T-helper 2 cell treated with Interferon-gamma antibody and Interleukin-4, amounts not matched to agents 5 μg/mL and 100 μg/mL, for 36 hours (primary cell): ENCODE measurements around the gene AMOTL1.

Source experiments
- DNase-seq: peaks from one replicate; pipeline ENCODE4 v3.0.0; 2021; ENCODE audit warnings: low spot score
- H3K27ac Mint-ChIP-seq: one replicate; pipeline ENCODE4 v1.8.0; 2021; ENCODE audit warnings: mild to moderate bottlenecking, mixed read lengths
- H3K27me3 Mint-ChIP-seq: one replicate; pipeline ENCODE4 v1.8.0; 2021; ENCODE audit warnings: low read depth, mixed read lengths
- H3K36me3 Mint-ChIP-seq: one replicate; pipeline ENCODE4 v1.8.0; 2021; ENCODE audit warnings: low read depth, mixed read lengths
- H3K4me1 Mint-ChIP-seq: one replicate; pipeline ENCODE4 v1.8.0; 2021; ENCODE audit warnings: low read depth, mixed read lengths
- H3K4me3 Mint-ChIP-seq: one replicate; pipeline ENCODE4 v1.8.0; 2022; ENCODE audit warnings: mild to moderate bottlenecking, moderate library complexity, mixed read lengths
- H3K9me3 Mint-ChIP-seq: one replicate; pipeline ENCODE4 v1.8.0; 2021; ENCODE audit warnings: mixed read lengths

Gene AMOTL1

DNA sequence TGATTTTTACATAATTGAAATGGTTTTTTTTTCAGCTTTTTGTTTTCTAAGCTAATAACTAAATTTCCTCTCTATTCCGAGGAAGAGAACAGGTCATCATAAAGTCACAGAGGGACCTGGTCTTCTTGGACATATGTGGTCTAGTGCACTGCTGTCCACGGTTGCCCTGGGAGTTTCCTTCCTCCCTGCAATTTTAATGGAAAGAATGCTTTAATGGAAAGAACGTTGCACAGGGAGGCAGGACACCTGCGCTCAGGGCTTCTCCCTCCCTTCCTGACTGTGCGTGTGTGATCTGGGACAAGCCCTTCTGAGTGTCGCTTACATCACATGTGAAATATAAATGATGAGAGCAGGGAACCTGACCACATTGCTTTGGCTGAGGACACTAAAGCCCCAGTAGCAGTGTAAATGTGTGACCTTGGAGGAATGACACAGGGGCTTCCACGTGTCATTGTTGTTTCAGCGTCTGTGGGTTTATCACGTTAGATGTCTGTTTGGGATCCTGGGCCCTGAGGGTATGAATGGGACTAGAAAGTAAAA is 93.2 kb downstream of the AMOTL1 start:
- H3K27me3 Mint-ChIP-seq: no peaks in the 10 kb centered on the region
- no peak overlapping the region for H3K4me3 Mint-ChIP-seq
- no peak overlapping the region for H3K27ac Mint-ChIP-seq
- no peak for DNase-seq
- no peaks in the 10 kb centered on the region for H3K9me3 Mint-ChIP-seq
- H3K4me1 Mint-ChIP-seq: peaks cover 2% of the 10 kb centered on the region
- no peaks in the 10 kb centered on the region for H3K36me3 Mint-ChIP-seq

DNA sequence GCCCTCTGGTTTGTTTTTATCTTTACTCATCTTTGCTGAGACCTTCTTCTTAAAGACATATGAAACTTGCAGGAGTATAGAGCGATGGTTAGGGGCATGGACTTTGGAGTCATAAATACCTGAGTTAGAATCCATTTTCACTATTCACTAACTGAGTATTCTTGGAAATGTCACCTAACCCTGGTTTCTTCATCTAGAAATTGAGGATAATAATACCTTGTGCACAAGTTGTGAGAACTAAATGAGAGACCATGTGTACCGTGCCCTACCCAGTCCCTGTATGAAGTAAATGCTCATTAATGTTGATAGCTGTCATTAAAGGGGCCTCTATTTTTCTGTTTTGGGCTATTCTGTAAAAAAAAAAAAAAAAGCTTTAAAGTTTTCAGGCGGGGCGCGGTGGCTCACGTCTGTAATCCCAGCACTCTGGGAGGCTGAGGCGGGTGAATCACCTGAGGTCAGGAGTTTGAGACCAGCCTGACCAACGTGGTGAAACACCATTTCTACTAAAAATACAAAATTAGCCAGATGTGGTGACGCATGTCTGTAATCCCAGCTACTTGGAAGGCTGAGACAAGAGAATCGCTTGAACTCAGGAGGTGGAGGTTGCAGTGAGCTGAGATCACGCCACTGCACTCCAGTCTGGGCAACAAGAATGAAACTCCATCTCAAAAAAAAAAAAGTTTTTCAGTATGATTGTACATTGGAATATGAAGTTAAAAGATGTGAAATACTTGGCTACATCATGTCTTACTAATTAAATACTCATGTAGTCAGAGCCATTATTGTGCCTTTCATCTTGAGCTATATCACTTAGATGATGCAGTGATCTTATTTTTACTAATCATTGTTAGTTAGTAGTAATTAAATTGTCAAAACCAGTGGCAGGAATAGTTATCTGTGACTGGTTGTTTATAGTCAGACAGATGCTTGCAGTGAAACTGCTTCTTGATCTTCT is 95.0 kb downstream of the AMOTL1 start:
- DNase-seq: no peak
- H3K27me3 Mint-ChIP-seq: no peaks in the 10 kb centered on the region
- H3K36me3 Mint-ChIP-seq: no peaks in the 10 kb centered on the region
- no peak overlapping the region for H3K27ac Mint-ChIP-seq
- peaks cover 2% of the 10 kb centered on the region for H3K4me1 Mint-ChIP-seq
- H3K4me3 Mint-ChIP-seq: no peak overlapping the region
- no peaks in the 10 kb centered on the region for H3K9me3 Mint-ChIP-seq

DNA sequence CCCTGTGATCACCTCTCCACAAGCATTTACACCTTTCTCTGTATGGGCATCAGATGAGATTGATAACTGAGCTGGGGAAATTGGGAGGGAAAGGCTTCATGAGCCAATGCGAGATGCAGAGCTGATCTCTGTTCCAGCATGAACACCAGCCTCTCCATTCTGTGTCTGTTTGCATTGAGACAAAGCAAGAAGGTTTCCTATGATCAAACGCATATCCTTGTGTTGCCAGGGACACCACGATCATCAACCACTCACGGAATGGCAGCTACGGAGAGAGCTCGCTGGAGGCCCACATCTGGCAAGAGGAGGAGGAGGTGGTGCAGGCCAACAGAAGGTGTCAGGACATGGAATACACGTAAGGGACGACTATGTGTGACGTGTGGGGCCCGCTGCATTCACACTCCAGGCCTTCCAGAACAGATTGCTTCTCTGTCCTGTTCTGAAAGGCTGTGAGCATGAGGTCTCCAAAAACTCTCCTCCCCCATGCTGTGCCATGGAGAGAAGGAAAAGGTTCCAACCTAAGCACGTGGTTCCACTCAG is 96.4 kb downstream of the AMOTL1 start:
- Mint-ChIP-seq H3K4me1 (peaks cover 2% of the 10 kb centered on the region), H3K27me3 (no peaks in the 10 kb centered on the region), H3K27ac (no peak overlapping the region), H3K9me3 (no peaks in the 10 kb centered on the region), H3K36me3 (no peaks in the 10 kb centered on the region), H3K4me3 (no peak overlapping the region)
- no peak for DNase-seq

DNA sequence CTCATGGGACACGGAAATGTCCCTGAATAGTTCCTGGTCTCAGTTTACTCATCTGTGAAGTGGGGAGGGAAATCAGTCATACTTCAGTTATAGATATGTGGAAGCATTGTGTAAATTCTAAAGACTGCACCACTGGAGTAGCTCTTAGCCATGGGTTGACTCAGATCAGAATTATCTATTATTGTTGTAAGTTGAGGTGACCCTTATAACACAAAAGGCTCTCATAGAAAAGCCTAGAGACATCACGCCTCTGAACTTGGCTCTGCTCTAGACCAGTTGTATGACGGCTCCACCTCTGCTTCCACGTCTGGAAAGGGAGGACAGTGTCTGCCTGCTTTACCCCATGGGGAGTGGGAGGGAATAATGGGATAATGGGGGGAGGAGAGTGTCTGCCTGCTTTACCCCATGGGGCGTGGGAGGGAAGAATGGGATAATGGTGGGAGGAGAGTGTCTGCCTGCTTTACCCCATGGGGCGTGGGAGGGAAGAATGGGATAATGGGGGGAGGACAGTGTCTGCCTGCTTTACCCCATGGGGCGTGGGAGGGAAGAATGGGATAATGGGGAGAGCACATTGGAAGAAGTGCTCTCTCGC is 98.2 kb downstream of the AMOTL1 start:
- Mint-ChIP-seq H3K27ac (no peak overlapping the region), H3K4me3 (no peak overlapping the region), H3K36me3 (no peaks in the 10 kb centered on the region), H3K27me3 (peaks cover under 1% of the 10 kb centered on the region), H3K4me1 (peaks cover 2% of the 10 kb centered on the region), H3K9me3 (no peaks in the 10 kb centered on the region)
- DNase-seq: no peak

DNA sequence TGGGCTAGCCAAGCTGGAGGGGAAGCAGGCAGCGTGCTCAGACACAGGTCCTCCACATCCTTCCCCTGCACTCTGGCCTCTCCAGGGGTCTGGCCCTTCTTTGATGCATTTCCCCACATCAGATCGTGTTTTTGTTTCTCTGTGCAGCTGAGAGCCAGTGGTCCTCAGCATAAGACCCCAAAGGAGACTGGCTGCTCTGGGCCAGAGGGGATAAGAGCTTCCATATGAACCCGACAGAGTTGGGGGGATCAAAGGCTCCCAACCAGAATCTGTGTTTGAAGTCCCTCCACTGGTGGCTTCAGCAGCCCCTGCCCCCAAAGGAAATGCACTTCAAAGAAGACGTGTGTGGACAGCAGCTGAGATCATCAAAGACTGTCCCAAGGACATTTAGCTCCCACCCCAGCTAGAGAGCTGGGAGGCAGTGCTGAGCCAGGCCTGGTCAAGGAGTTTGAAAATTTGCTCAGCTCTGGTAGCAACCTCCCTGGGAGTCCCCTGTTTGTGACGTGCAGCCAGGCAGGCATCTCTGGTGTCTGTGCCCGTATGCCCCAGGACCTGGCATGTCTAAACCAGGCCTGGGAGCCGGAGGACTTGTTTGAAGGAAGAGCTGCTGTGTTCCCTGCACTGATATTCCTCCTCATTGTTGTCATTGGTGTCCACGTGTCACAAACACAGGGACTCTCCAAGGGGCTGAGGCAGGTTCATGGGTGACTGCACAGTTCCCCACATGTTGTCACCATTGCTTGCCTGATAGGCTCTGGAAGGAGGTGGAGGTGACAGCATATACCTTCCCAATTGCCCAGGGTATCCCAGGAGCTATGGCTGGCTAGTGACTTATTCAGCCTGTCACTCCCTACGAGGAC is 99.0 kb downstream of the AMOTL1 start:
- no peak for DNase-seq
- H3K9me3 Mint-ChIP-seq: no peaks in the 10 kb centered on the region
- no peak overlapping the region for H3K4me3 Mint-ChIP-seq
- no peaks in the 10 kb centered on the region for H3K36me3 Mint-ChIP-seq
- peaks cover 2% of the 10 kb centered on the region for H3K27me3 Mint-ChIP-seq
- no peak overlapping the region for H3K27ac Mint-ChIP-seq
- peaks cover 2% of the 10 kb centered on the region for H3K4me1 Mint-ChIP-seq

DNA sequence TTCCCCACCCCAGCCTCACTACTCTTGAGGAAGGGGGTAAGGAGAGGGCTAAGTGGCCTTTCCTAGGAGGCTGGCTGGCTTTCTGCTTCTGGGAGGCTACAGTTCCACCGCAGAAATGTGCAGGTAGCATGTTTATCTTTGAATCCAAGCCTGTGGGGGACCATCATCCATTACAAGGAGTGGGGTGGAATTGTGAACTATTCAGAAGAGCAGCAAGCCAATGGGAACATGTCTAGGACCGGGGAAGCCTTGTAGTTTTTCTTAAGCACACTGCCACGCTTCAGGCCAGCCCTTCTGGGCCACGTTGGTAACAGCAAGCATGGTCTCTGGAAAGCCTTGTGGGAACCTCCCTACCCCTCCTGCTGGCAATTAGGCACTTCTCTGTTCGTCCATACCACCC is 100.3 kb downstream of the AMOTL1 start:
- H3K27ac Mint-ChIP-seq: no peak overlapping the region
- no peaks in the 10 kb centered on the region for H3K4me1 Mint-ChIP-seq
- no peaks in the 10 kb centered on the region for H3K9me3 Mint-ChIP-seq
- H3K27me3 Mint-ChIP-seq: peaks cover 2% of the 10 kb centered on the region
- no peak overlapping the region for H3K4me3 Mint-ChIP-seq
- no peaks in the 10 kb centered on the region for H3K36me3 Mint-ChIP-seq
- DNase-seq: no peak

DNA sequence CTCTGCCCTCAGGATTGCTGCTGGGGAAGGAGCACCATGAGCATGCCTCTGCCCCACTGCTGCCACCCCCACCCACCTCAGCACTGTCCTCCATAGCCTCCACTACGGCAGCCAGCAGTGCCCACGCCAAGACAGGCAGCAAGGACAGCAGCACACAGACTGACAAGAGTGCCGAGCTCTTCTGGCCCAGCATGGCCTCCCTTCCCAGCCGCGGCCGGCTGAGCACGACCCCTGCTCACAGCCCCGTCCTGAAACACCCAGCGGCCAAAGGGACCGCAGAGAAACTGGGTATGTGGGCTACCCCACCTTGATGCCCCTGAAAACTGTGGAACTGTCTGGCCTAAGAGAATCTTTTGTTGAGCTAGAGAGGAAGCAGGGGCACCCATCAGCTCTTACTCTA is 101.0 kb downstream of the AMOTL1 start:
- peaks cover 2% of the 10 kb centered on the region for H3K27me3 Mint-ChIP-seq
- no peaks in the 10 kb centered on the region for H3K36me3 Mint-ChIP-seq
- no peak for DNase-seq
- H3K4me1 Mint-ChIP-seq: no peaks in the 10 kb centered on the region
- H3K9me3 Mint-ChIP-seq: no peaks in the 10 kb centered on the region
- no peak overlapping the region for H3K27ac Mint-ChIP-seq
- H3K4me3 Mint-ChIP-seq: no peak overlapping the region

DNA sequence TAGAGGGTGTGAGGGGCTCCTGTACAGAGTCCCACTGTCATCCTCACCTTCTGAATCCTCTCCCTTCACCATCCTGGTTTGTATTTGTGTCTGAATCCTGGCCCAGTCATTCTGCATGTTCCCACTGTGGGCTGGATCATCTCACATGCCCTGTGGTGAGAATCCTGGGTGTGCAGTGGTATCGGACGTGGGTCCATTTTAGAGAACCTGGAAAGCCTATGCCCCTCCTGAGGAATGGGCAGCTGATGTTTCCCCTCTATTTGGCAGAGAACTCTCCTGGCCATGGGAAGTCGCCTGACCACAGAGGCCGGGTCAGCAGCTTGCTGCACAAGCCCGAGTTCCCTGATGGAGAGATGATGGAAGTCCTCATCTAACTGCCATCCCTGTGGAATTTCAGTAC is 102.3 kb downstream of the AMOTL1 start:
- Mint-ChIP-seq H3K4me3 (no peak overlapping the region), H3K36me3 (no peaks in the 10 kb centered on the region), H3K27me3 (peaks cover 2% of the 10 kb centered on the region), H3K27ac (no peak overlapping the region), H3K4me1 (no peaks in the 10 kb centered on the region), H3K9me3 (no peaks in the 10 kb centered on the region)
- DNase-seq: no peak

DNA sequence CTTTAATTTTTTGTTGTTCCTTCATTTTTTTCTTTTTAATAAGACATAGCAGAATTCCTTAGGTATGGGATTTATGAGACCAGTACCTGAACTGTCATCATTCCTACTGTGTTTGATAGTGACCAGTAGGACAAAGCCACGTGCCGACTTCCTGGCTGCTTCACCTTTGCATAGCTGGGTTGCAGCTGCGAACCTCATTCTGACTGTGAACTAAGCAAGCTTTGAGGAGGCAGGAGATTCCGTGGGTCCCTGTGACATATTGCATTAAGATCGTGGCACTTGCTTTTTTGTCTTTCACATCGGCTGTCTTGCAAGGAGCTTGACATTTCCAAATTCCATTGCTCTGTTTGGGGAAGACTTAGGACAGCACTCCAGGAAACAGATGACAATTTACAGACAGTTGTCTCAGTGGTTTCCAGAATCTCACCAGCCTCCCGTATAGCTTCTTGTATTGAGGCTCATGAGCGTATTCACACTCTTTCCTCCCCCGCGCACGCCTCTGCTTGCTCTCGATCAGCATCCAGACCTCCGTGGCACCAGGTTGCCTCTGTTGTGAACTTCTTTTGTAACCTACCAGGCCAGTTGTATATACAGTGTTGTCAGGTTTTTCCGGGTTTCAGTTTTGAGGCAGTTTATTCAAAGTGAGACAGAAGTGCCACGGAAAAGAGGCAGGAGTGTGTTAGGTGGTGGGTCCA is 103.5 kb downstream of the AMOTL1 start:
- no peak overlapping the region for H3K27ac Mint-ChIP-seq
- DNase-seq: no peak
- no peaks in the 10 kb centered on the region for H3K9me3 Mint-ChIP-seq
- H3K27me3 Mint-ChIP-seq: peaks cover 2% of the 10 kb centered on the region
- H3K4me3 Mint-ChIP-seq: no peak overlapping the region
- peaks cover 7% of the 10 kb centered on the region for H3K4me1 Mint-ChIP-seq
- no peaks in the 10 kb centered on the region for H3K36me3 Mint-ChIP-seq

DNA sequence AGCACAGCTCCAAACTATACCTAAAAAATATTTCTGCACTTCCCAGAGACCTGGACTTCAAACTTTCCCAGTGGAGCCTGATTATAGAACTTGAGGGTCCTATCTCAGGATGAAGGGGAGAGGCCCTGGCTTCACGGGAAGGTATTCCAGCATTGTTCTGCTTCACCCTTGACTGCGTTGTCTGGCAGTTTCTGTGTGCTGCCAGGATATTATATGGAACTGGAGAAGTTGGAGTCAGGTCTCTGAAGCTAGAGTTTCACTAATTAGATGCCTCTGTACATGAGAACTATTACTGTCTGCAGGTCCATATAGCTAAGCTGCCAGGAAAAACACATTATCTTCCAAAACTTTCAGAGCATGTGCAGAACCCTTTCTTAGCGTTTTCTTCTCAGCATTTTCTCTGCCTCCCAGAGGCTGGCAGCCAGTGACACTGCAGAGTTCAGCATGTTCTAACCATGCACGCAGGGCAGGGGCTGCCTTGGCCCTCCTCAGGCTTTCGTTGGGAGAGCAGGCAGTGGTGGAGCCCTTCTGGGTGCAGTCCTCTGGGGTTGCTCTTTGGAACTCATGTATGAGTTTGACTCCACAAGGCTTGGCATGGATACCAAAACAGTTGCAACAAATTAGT is 105.9 kb downstream of the AMOTL1 start:
- peaks cover 16% of the 10 kb centered on the region for H3K4me1 Mint-ChIP-seq
- DNase-seq: no peak
- peaks cover 2% of the 10 kb centered on the region for H3K27me3 Mint-ChIP-seq
- H3K27ac Mint-ChIP-seq: no peak overlapping the region
- H3K4me3 Mint-ChIP-seq: no peak overlapping the region
- H3K36me3 Mint-ChIP-seq: no peaks in the 10 kb centered on the region
- H3K9me3 Mint-ChIP-seq: no peaks in the 10 kb centered on the region

DNA sequence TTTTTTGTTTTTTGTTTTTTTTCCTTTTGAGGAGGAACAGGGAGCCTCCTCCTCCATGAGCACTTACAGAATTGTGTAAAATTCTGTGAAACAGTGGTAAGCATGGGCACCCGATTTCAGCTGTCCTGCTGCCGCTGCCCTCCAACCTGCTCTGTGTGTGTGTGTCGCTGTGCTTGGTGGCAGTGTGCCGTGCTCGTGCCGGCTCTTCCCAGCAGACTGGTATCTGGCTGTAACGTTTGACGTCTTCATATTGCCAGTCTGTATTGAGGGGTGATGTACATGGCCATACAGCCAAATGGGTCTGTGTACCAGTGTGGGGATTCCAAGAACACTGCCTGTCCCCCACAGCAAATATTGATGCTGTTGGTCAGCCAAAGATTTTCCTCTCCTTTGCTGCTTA is 108.1 kb downstream of the AMOTL1 start:
- Mint-ChIP-seq H3K27ac (peak overlapping the region; percentile 72), H3K4me3 (peak overlapping the region; percentile 29), H3K27me3 (peaks cover 2% of the 10 kb centered on the region), H3K9me3 (no peaks in the 10 kb centered on the region), H3K4me1 (peaks cover 16% of the 10 kb centered on the region), H3K36me3 (no peaks in the 10 kb centered on the region)
- no peak for DNase-seq

DNA sequence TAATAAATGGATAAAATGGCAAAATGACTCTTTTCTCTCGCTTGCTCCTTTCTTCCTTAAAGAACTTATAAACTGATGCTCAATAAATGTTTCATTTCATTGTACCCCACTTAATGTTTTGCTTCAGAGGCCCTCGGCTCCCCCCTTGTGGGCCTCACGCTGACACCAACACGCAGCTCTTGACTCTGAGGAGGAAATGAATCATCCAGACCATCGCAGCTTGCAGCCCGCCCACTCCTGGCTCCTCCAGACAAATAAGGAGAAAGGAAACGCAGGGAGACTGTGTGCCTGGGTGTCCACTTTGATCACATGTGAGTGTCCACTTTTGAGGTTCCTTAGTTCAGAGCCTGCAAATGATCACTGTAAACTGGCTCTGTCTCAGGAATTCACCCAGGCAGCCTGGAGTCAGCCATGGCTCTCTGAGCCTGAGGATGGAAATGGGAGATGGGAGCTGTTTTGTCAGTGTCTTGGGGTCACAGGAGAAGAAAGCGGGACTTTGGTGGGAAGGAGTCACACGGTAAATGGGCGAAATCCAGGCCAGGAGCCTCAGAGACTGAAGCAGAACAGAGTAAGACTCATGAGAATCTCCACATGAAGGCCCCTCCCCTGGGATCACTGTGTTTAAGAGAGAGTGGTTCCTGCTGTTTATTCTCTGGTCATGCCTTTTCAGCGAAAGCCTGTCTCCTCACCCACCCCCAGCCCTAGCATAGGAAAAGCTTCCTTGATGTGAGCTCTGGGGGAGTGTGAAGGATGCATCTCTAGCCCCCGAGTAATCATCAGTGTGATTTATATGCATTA is 108.7 kb downstream of the AMOTL1 start:
- peak overlapping the region; percentile 72 for H3K27ac Mint-ChIP-seq
- no peaks in the 10 kb centered on the region for H3K36me3 Mint-ChIP-seq
- H3K4me1 Mint-ChIP-seq: peaks cover 16% of the 10 kb centered on the region
- H3K4me3 Mint-ChIP-seq: peak overlapping the region; percentile 29
- H3K9me3 Mint-ChIP-seq: no peaks in the 10 kb centered on the region
- no peaks in the 10 kb centered on the region for H3K27me3 Mint-ChIP-seq
- peak; percentile 81 for DNase-seq
